NCI-H526 (cell line): Measurements from ENCODE around the gene CYP19A1.
A peak's percentile ranks its signal among the peaks of the same experiment; 100 is the strongest.

ENCODE experiments used
- DNase-seq, 2 experiments: peaks; one replicate each; lab custom pipeline; 2025; lab: John Stamatoyannopoulos, UW

Gene CYP19A1

GRCh38 chr15:51338496-51338895 lies at the start of gene CYP19A1:
CYP19A1 (minus strand) TSS chr15:51338596; CDS start chr15:51242912, 95,684 bp downstream.
- DNase-seq, result no peak

- DNase-seq, result no peak
These were observed 49.3 kb upstream of the CYP19A1 start for GRCh38 chr15:51387699-51388041.

GRCh38 chr15:51386960-51387698 lies 48.7 kb upstream of the CYP19A1 start:
- no peak for DNase-seq

- no peak for DNase-seq
These were observed 48.1 kb upstream of the CYP19A1 start for GRCh38 chr15:51386486-51386885.

GRCh38 chr15:51386029-51386428 lies 47.6 kb upstream of the CYP19A1 start:
- DNase-seq, result no peak

GRCh38 chr15:51382787-51383186 lies 44.4 kb upstream of the CYP19A1 start:
- peak in 1 of 2 experiments; percentile 54 for DNase-seq

- DNase-seq, result peak; percentile 65 to 87
These were observed 42.8 kb upstream of the CYP19A1 start for GRCh38 chr15:51380999-51381806.

- peak in 1 of 2 experiments; percentile 4 for DNase-seq
These were observed 41.0 kb upstream of the CYP19A1 start for GRCh38 chr15:51379390-51379789.

- DNase-seq, result no peak
These were observed 40.0 kb upstream of the CYP19A1 start for GRCh38 chr15:51378406-51378805.

- no peak for DNase-seq
These were observed 38.8 kb upstream of the CYP19A1 start for GRCh38 chr15:51377038-51377786.

GRCh38 chr15:51375966-51376640 lies 37.7 kb upstream of the CYP19A1 start:
- peak in 1 of 2 experiments; percentile 8 for DNase-seq

- DNase-seq, result peak; percentile 60 to 62
These were observed 35.7 kb upstream of the CYP19A1 start for GRCh38 chr15:51374131-51374530.

- no peak for DNase-seq
These were observed 32.9 kb upstream of the CYP19A1 start for GRCh38 chr15:51371266-51371665.

- DNase-seq, result no peak
These were observed 31.0 kb upstream of the CYP19A1 start for GRCh38 chr15:51369451-51369761.

- DNase-seq, result peak; percentile 88 to 95
These were observed 30.5 kb upstream of the CYP19A1 start for GRCh38 chr15:51368751-51369450.

GRCh38 chr15:51368307-51368706 lies 29.9 kb upstream of the CYP19A1 start:
- DNase-seq, result no peak

- DNase-seq, result peak; percentile 64 to 65
These were observed 29.1 kb upstream of the CYP19A1 start for GRCh38 chr15:51367322-51367976.

- peak in 1 of 2 experiments; percentile 45 for DNase-seq
These were observed 28.5 kb upstream of the CYP19A1 start for GRCh38 chr15:51366920-51367319.

GRCh38 chr15:51366071-51366470 lies 27.7 kb upstream of the CYP19A1 start:
- DNase-seq, result no peak

- DNase-seq, result no peak
These were observed 27.0 kb upstream of the CYP19A1 start for GRCh38 chr15:51365417-51365816.

- DNase-seq, result no peak
These were observed 25.0 kb upstream of the CYP19A1 start for GRCh38 chr15:51363383-51363782.
